HG03064 (cell line): ENCODE data around the gene ISLR.

Source experiments
- ATAC-seq: cut with Tn5 transposase; IDR thresholded peaks from one replicate; pipeline ENCODE4 v1.9.1; 2021; ENCODE audit warnings: low read depth; ENCODE audit not compliant: unreplicated experiment

The ISLR gene

GRCh38 chr15:74173380-74174218 lies at the start of gene ISLR:
Gene ISLR, plus strand, starts transcription at chr15:74173710. Its CDS starts 1,149 bp downstream, at chr15:74174859.
- ATAC-seq = no peak

- ATAC-seq = no peak
These were observed 49.3 kb upstream of the ISLR start for GRCh38 chr15:74124196-74124595.

- ATAC-seq = no peak
These were observed 48.8 kb upstream of the ISLR start for GRCh38 chr15:74124759-74125158.

GRCh38 chr15:74127255-74127953 lies 46.1 kb upstream of the ISLR start:
- no peak for ATAC-seq

GRCh38 chr15:74127954-74128784 lies 45.3 kb upstream of the ISLR start:
- no peak for ATAC-seq

- no peak for ATAC-seq
These were observed 44.5 kb upstream of the ISLR start for GRCh38 chr15:74128785-74129585.

- no peak for ATAC-seq
These were observed 43.8 kb upstream of the ISLR start for GRCh38 chr15:74129586-74130154.

GRCh38 chr15:74130155-74130848 lies 43.2 kb upstream of the ISLR start, which contains the start of gene ISLR2:
Gene ISLR2, plus strand, starts transcription at chr15:74130586. Its CDS starts 2,169 bp downstream, at chr15:74132755.
- ATAC-seq = no peak

- ATAC-seq = no peak
These were observed 42.5 kb upstream of the ISLR start for GRCh38 chr15:74130849-74131627.

GRCh38 chr15:74131628-74132413 lies 41.7 kb upstream of the ISLR start:
- no peak for ATAC-seq

GRCh38 chr15:74132681-74133651 lies 40.5 kb upstream of the ISLR start:
- ATAC-seq = no peak

GRCh38 chr15:74133694-74134386 lies 39.7 kb upstream of the ISLR start:
- no peak for ATAC-seq

GRCh38 chr15:74134387-74135027 lies 39.0 kb upstream of the ISLR start:
- no peak for ATAC-seq

- no peak for ATAC-seq
These were observed 38.4 kb upstream of the ISLR start for GRCh38 chr15:74135041-74135565.

GRCh38 chr15:74136540-74136813 lies 37.0 kb upstream of the ISLR start:
- no peak for ATAC-seq
